Measurements from ENCODE around the gene TMEM63B. TPM values are rescaled to one million over a fixed set of nuclear protein-coding genes. Genes with fewer than 3 reads are reported as not detected.

Gene TMEM63B
- total and polyA plus RNA-seq, 2 of the 8 experiments (the other 6 are each of a cell fraction or from before 2014, with no cell fraction given) = 61.1 to 96.8 TPM

DNA sequence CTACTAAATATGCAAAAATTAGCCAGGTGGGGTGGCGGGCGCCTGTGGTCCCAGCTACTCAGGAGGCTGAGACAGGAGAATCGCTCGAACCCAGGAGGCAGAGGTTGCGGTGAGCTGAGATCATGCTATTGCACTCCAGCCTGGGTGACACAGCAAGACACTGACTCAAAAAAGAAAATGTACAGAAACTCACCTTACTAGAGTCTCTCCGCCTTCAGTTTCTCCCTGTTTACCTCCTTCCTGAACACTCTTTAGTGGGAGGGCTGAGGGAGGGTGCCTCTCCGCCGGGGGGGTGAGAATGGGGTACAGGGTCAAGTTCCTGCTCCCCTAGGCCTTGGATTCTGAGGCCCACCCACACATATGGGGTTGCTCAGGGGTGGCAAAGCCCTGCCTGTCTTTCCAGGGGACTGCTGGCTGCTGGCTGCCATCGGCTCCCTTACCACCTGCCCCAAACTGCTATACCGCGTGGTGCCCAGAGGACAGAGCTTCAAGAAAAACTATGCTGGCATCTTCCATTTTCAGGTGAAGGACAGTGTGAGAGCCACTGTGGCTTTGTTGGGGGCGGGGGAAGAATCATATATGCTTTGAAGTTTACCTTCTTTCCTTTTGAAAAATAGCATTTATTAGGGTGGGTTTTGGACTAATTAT, 44.7 kb downstream of the TMEM63B start:
- H2BK120ac ChIP-seq (replicated peaks; ENCODE audit: low read depth, low read length) = no peak overlapping the region
- no peak for FAIRE-seq
- H3K79me2 ChIP-seq (ENCODE audit: control insufficient read depth in 1 of 2, insufficient read depth in 2 of 2, low read length in 2 of 2) = no peaks in the 10 kb centered on the region
- no peak overlapping the region for H2AFZ ChIP-seq (ENCODE audit: low read length)
- H3K4me3 ChIP-seq (ENCODE audit: extremely low read depth in 1 of 4, insufficient read depth in 2 of 4, low read depth in 3 of 4, low read length in 4 of 4) = no peak overlapping the region
- no peaks in the 10 kb centered on the region for H3K36me3 ChIP-seq (ENCODE audit: control insufficient read depth in 2 of 4, insufficient read depth in 4 of 4, low read length in 3 of 4)
- no peak overlapping the region for H3K14ac ChIP-seq (ENCODE audit: insufficient read length)
- H2BK12ac ChIP-seq (ENCODE audit: low read depth, low read length) = 0 out of 2 replicates have a peak overlapping the region, but pooled peaks have one; percentile 68
- no peaks in the 10 kb centered on the region for H4K20me1 ChIP-seq (replicated peaks in 1 of 2; ENCODE audit: control insufficient read depth in 1 of 2, insufficient read depth in 2 of 2, low read length in 2 of 2)
- 82% methylated on average over 12 of the region's 12 CpGs; no CpG with 5 or more reads in 1 of the 2 experiments for WGBS, 2 experiments (ENCODE audit: extremely low coverage in 1 of 2, insufficient coverage in 1 of 2, insufficient read length in 1 of 2, insufficient replicate concordance in 2 of 2, low coverage in 1 of 2, low lambda C conversion rate in 2 of 2, missing lambda C conversion rate in 1 of 2)
- POLR2A ChIA-PET (ENCODE audit: partially characterized antibody) = interaction anchor here (0.5 to 2.6 kb wide), 18 partner anchors 10 to 85 kb away, joined by 3 to 33 read pairs (median 6); partner anchors contain the start of genes HSP90AB1, MYMX and SLC29A1
- no peak overlapping the region for H3K27ac ChIP-seq (ENCODE audit: low read depth, low read length)
- H3K27me3 ChIP-seq (replicated peaks in 1 of 4; ENCODE audit: control insufficient read depth in 3 of 4, extremely low read depth in 1 of 4, insufficient read depth in 3 of 4, low read length in 3 of 4) = no peaks in the 10 kb centered on the region
- no peak for DNase-seq (ENCODE audit: low read depth in 1 of 2, low spot score in 2 of 2)
- no peak overlapping the region for H2BK15ac ChIP-seq (ENCODE audit: low read length)
- no peaks in the 10 kb centered on the region for H3K79me1 ChIP-seq (ENCODE audit: low read depth, low read length)
- H3K23me2 ChIP-seq (ENCODE audit: low read depth, low read length) = no peaks in the 10 kb centered on the region
- no peak overlapping the region for H3K56ac ChIP-seq (replicated peaks; ENCODE audit: insufficient read length, low read depth, low read length)
- no peak overlapping the region for H3K4ac ChIP-seq (replicated peaks; ENCODE audit: insufficient read length, low read depth, low read length)
- H4K5ac ChIP-seq (ENCODE audit: insufficient read length, low read depth, low read length) = no peak overlapping the region
- no peaks in the 10 kb centered on the region for H3K9me3 ChIP-seq (ENCODE audit: insufficient read depth in 2 of 2, low read depth in 1 of 2, low read length in 1 of 2)
- TF ChIP-seq SIN3A (conservative IDR thresholded peaks at IDR 0.05 in 1 of 2, IDR thresholded peaks at IDR 0.05 in 1 of 2; ENCODE audit: low read depth in 1 of 2, low read length in 2 of 2) = no peak
- TF ChIP-seq TEAD4 (IDR thresholded peaks at IDR 0.05; ENCODE audit: low read depth, low read length) = no peak
- no peak for TF ChIP-seq EP300 (IDR thresholded peaks at IDR 0.05; ENCODE audit: borderline replicate concordance in 1 of 2, low read depth in 2 of 2, low read length in 2 of 2)
- TF ChIP-seq, protein P1, sequence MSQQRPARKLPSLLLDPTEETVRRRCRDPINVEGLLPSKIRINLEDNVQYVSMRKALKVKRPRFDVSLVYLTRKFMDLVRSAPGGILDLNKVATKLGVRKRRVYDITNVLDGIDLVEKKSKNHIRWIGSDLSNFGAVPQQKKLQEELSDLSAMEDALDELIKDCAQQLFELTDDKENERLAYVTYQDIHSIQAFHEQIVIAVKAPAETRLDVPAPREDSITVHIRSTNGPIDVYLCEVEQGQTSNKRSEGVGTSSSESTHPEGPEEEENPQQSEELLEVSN (IDR thresholded peaks at IDR 0.05) = no peak
- TF ChIP-seq RFX5 (IDR thresholded peaks at IDR 0.05; ENCODE audit: borderline replicate concordance, low read depth, low read length) = no peak
- TF ChIP-seq KDM4A (IDR thresholded peaks at IDR 0.05; ENCODE audit: low read depth, low read length, severe bottlenecking) = no peak
- no peak for TF ChIP-seq MAFK (IDR thresholded peaks at IDR 0.05; ENCODE audit: low read depth, low read length)
- no peak for TF ChIP-seq BACH1 (IDR thresholded peaks at IDR 0.05; ENCODE audit: low read length)
- no peak for TF ChIP-seq BRCA1 (IDR thresholded peaks at IDR 0.05; ENCODE audit: low read depth, low read length)
- TF ChIP-seq CEBPB (IDR thresholded peaks at IDR 0.05; ENCODE audit: low read depth, low read length) = no peak
- H2BK5ac ChIP-seq (ENCODE audit: low read depth, low read length) = no peak overlapping the region
- H3K9ac ChIP-seq (replicated peaks in 1 of 4; ENCODE audit: extremely low read depth in 1 of 4, low read depth in 3 of 4, low read length in 3 of 4) = no peak overlapping the region
- H3K18ac ChIP-seq (ENCODE audit: extremely low read depth, low read length) = no peak overlapping the region
- CTCF ChIA-PET (ENCODE audit: partially characterized antibody) = interaction anchor here (0.6 to 10.8 kb wide), 30 partner anchors 9 to 315 kb away, joined by 3 to 287 read pairs (median 6); partner anchors contain the start of genes CAPN11, HSP90AB1, MYMX and SLC29A1
- H3K4me1 ChIP-seq (replicated peaks in 1 of 4; ENCODE audit: control insufficient read depth in 3 of 4, insufficient read depth in 4 of 4, low read length in 3 of 4) = peaks cover 0 to 11% (median 4%) of the 10 kb centered on the region in 4 experiments; a peak in 6 of 7 replicates
- H3K23ac ChIP-seq (ENCODE audit: insufficient read length) = no peak overlapping the region
- H3K4me2 ChIP-seq (ENCODE audit: insufficient read depth in 1 of 2, low read depth in 2 of 2, low read length in 2 of 2) = no peak overlapping the region
- no peak overlapping the region for H4K91ac ChIP-seq (replicated peaks; ENCODE audit: insufficient read length, low read length)
- H2AK5ac ChIP-seq (ENCODE audit: low read depth, low read length) = no peak overlapping the region
- no peak overlapping the region for H4K8ac ChIP-seq (ENCODE audit: extremely low read depth, insufficient read depth, low read length)
- H2BK20ac ChIP-seq (ENCODE audit: low read length) = no peak overlapping the region

All from H1 (cell line).